Mesenchymal stem cell (in vitro differentiated cells and primary cell): Measurements from ENCODE around the gene DIS3L2.
A peak's percentile ranks its signal among the peaks of the same experiment; 100 is the strongest.
"Not testable (repeated sequence)": the region's sequence is repeated elsewhere in the genome, so short reads cannot be mapped to it uniquely, and the experiment has no call there.

ENCODE experiments used
- DNase-seq: peaks from one replicate; pipeline ENCODE4 v3.0.0-alpha.2; 2013
- H2AFZ ChIP-seq: one replicate; pipeline ENCODE4 v1.6.1; 2013; ENCODE audit warnings: low read depth, mild to moderate bottlenecking, control low read depth, inconsistent platforms, low read length, moderate library complexity
- H2AK5ac ChIP-seq: 2 replicates; pipeline ENCODE4 v1.6.1; 2013; ENCODE audit warnings: low read length, moderate library complexity, mild to moderate bottlenecking, inconsistent platforms; ENCODE audit not compliant: severe bottlenecking
- H2BK120ac ChIP-seq: one replicate; pipeline ENCODE4 v1.6.1; 2013; ENCODE audit warnings: low read depth, mild to moderate bottlenecking, inconsistent platforms, low read length, moderate library complexity
- H2BK12ac ChIP-seq, 2 experiments: one replicate each; pipeline ENCODE4 v1.6.1; 2013; ENCODE audit warnings: inconsistent platforms in 2 of 2, low read length in 2 of 2, mild to moderate bottlenecking in 2 of 2, moderate library complexity in 2 of 2, control low read depth in 1 of 2
- H2BK15ac ChIP-seq: one replicate; pipeline ENCODE4 v1.6.1; 2013; ENCODE audit warnings: mild to moderate bottlenecking, low read depth, inconsistent platforms; ENCODE audit not compliant: poor library complexity, severe bottlenecking
- H2BK5ac ChIP-seq: 2 replicates; pipeline ENCODE4 v1.6.1; 2013; ENCODE audit warnings: low read depth, mild to moderate bottlenecking, low read length, control low read depth, inconsistent platforms; ENCODE audit not compliant: poor library complexity, severe bottlenecking
- H3K14ac ChIP-seq, 2 experiments: one replicate each; pipeline ENCODE4 v1.6.1; 2013; ENCODE audit warnings: inconsistent platforms in 2 of 2, low read length in 2 of 2, control low read depth in 1 of 2, mild to moderate bottlenecking in 1 of 2, moderate library complexity in 1 of 2
- H3K18ac ChIP-seq, 2 experiments: one replicate each; pipeline ENCODE4 v1.6.1; 2013; ENCODE audit warnings: inconsistent platforms in 2 of 2, low read length in 2 of 2, control low read depth in 1 of 2, low read depth in 1 of 2, mild to moderate bottlenecking in 1 of 2
- H3K23ac ChIP-seq, 2 experiments: one replicate each; pipeline ENCODE4 v1.6.1; 2013; ENCODE audit warnings: inconsistent platforms in 2 of 2, low read length in 2 of 2, mild to moderate bottlenecking in 2 of 2, moderate library complexity in 2 of 2, control low read depth in 1 of 2
- H3K27ac ChIP-seq: 2 replicates; pipeline ENCODE4 v1.5.1; 2013; ENCODE audit warnings: mild to moderate bottlenecking, moderate library complexity, low read length, control low read depth, inconsistent platforms; ENCODE audit not compliant: poor library complexity, severe bottlenecking
- H3K27me3 ChIP-seq, 2 experiments: 2 replicates each; pipeline versions ENCODE4 v1.6.1 to v1.7.0; 2013; ENCODE audit warnings: low read length in 2 of 2, mild to moderate bottlenecking in 2 of 2, moderate library complexity in 2 of 2, control low read depth in 1 of 2, inconsistent platforms in 1 of 2; ENCODE audit not compliant: control insufficient read depth in 1 of 2, insufficient read depth in 1 of 2
- H3K36me3 ChIP-seq, 2 experiments: 2 replicates each; pipeline versions ENCODE4 v1.6.1 to v1.7.0; 2013; ENCODE audit warnings: low read length in 2 of 2, control low read depth in 1 of 2, inconsistent platforms in 1 of 2, low read depth in 1 of 2, mild to moderate bottlenecking in 1 of 2; ENCODE audit not compliant: insufficient read depth in 2 of 2, control insufficient read depth in 1 of 2
- H3K4ac ChIP-seq, 2 experiments: one replicate each; pipeline ENCODE4 v1.6.1; 2013; ENCODE audit warnings: inconsistent platforms in 2 of 2, low read length in 2 of 2, mild to moderate bottlenecking in 2 of 2, moderate library complexity in 2 of 2, control low read depth in 1 of 2, low read depth in 1 of 2
- H3K4me1 ChIP-seq: 2 replicates; pipeline ENCODE4 v1.6.1; 2013; ENCODE audit warnings: low read depth, low read length, control low read depth; ENCODE audit not compliant: control insufficient read depth, insufficient read depth
- H3K4me2 ChIP-seq: 2 replicates; pipeline ENCODE4 v1.6.1; 2013; ENCODE audit warnings: low read length, mild to moderate bottlenecking, inconsistent platforms; ENCODE audit not compliant: poor library complexity, severe bottlenecking
- H3K4me3 ChIP-seq, 2 experiments: 2 replicates each; pipeline versions ENCODE4 v1.5.1 to v1.7.0; 2013; ENCODE audit warnings: low read length in 2 of 2, mild to moderate bottlenecking in 2 of 2, control low read depth in 1 of 2, low read depth in 1 of 2; ENCODE audit not compliant: insufficient read depth in 1 of 2
- H3K79me1 ChIP-seq: replicated peaks from 2 replicates; pipeline ENCODE4 v1.6.1; 2013; ENCODE audit warnings: mild to moderate bottlenecking, control low read depth, low read length, inconsistent platforms; ENCODE audit not compliant: poor library complexity, severe bottlenecking
- H3K9ac ChIP-seq: 2 replicates; pipeline ENCODE4 v1.7.0; 2013; ENCODE audit warnings: mild to moderate bottlenecking, low read length, moderate library complexity
- H3K9me3 ChIP-seq: 2 replicates; pipeline ENCODE4 v1.7.0; 2013; ENCODE audit warnings: mild to moderate bottlenecking, low read length; ENCODE audit not compliant: control insufficient read depth
- H4K8ac ChIP-seq: one replicate; pipeline ENCODE4 v1.6.1; 2013; ENCODE audit warnings: inconsistent platforms, mild to moderate bottlenecking, low read length, moderate library complexity
- H4K91ac ChIP-seq: one replicate; pipeline ENCODE4 v1.6.1; 2013; ENCODE audit warnings: mild to moderate bottlenecking, low read length, inconsistent platforms
- WGBS: methylation state at CpG from one replicate; pipeline ENCODE4 v1.1.7; 2013; ENCODE audit warnings: mixed read lengths; 5-methylcytosine and 5-hydroxymethylcytosine counted together

Gene DIS3L2

DNA sequence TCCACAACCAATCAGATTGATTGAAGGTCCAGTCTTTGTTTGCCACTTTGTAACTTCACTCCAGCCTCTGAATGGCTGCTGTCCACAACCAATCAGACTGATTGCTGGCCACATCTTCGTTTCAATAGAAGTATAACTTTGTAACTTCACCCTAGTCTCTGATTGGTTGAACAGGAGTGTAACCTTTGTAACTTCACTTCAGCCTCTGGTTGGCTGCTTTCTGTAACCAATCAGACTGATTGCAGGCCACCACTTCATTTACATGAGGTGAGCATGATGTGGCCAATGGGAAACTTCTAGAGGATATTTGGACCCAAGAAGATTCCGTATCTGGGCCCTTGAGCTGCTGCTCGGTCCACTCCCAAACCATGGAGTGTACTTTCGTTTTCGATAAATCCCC, 400.1 kb downstream of the DIS3L2 start:
- WGBS, result 91% methylated on average over 4 of the region's 5 CpGs

DNA sequence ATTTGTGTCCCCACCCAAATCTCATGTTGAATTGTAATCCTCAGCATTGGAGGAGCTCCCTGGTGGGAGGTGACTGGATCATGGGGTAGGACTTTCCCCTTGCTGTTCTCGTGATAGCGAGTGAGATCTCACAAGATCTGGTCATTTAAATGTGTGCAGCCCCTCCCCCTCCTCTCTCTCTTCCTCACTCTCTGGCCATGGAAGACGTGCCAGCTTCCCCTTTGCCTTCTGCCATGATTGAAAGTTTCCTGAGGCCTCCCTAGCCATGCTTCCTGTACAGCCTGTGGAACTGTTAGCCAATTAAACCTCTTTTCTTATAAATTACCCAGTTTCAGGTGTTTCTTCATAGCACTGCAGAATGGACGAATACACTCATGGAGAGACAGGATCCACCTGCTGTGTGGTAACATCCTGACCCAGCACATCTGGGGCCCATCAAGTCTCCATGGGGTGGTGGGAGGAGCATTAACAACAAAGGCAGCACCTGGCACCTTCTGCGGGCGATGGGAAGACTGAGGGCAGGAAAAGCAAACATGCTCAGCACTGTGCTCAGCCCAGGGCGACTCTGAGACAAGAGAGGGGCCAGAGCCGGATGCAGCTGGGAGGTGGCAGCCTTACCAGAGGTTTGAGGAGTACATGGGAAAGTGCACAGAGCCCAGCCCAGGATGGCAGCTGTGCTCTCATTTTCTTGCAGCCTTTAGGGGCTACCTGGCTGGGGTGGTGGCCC, 400.8 kb downstream of the DIS3L2 start:
- no peaks in the 10 kb centered on the region for H3K79me1 ChIP-seq
- H3K14ac ChIP-seq, result no peak overlapping the region
- DNase-seq, result no peak
- H3K18ac ChIP-seq, result no peak overlapping the region
- H3K4ac ChIP-seq, result no peak overlapping the region
- no peak overlapping the region for H3K4me3 ChIP-seq
- H2BK15ac ChIP-seq, result no peak overlapping the region
- H3K27ac ChIP-seq, result no peak overlapping the region
- no peaks in the 10 kb centered on the region for H3K36me3 ChIP-seq
- 85% methylated on average over 8 of the region's 8 CpGs for WGBS
- H2AFZ ChIP-seq, result no peak overlapping the region
- H2BK5ac ChIP-seq, result no peak overlapping the region
- peaks cover 0 to 4% of the 10 kb centered on the region in 2 experiments for H3K27me3 ChIP-seq
- H2BK120ac ChIP-seq, result no peak overlapping the region
- H2AK5ac ChIP-seq, result no peak overlapping the region
- H4K91ac ChIP-seq, result no peak overlapping the region
- H3K4me2 ChIP-seq, result no peak overlapping the region
- H3K23ac ChIP-seq, result no peak overlapping the region
- H2BK12ac ChIP-seq, result no peak overlapping the region
- no peak overlapping the region for H3K9ac ChIP-seq
- no peak overlapping the region for H4K8ac ChIP-seq
- H3K9me3 ChIP-seq, result no peaks in the 10 kb centered on the region
- H3K4me1 ChIP-seq, result peaks cover 26% of the 10 kb centered on the region

More for the DNA sequence above, 400.1 kb downstream of the DIS3L2 start:
- H3K4me2 ChIP-seq, result no peak overlapping the region
- no peak overlapping the region for H3K27ac ChIP-seq
- H3K27me3 ChIP-seq, result no peaks in the 10 kb centered on the region
- no peak overlapping the region for H3K14ac ChIP-seq
- H2AFZ ChIP-seq, result no peak overlapping the region
- no peak overlapping the region for H2AK5ac ChIP-seq
- H2BK120ac ChIP-seq, result no peak overlapping the region
- H2BK15ac ChIP-seq, result no peak overlapping the region
- no peaks in the 10 kb centered on the region for H3K36me3 ChIP-seq
- H3K4me1 ChIP-seq, result peaks cover 26% of the 10 kb centered on the region
- DNase-seq, result no peak
- no peak overlapping the region for H3K4ac ChIP-seq
- no peak overlapping the region for H3K9ac ChIP-seq
- H4K8ac ChIP-seq, result no peak overlapping the region
- H3K23ac ChIP-seq, result no peak overlapping the region
- H2BK5ac ChIP-seq, result no peak overlapping the region
- no peak overlapping the region for H4K91ac ChIP-seq
- H3K79me1 ChIP-seq, result no peaks in the 10 kb centered on the region
- no peaks in the 10 kb centered on the region for H3K9me3 ChIP-seq
- H3K4me3 ChIP-seq, result no peak overlapping the region
- H3K18ac ChIP-seq, result no peak overlapping the region
- H2BK12ac ChIP-seq, result no peak overlapping the region

DNA sequence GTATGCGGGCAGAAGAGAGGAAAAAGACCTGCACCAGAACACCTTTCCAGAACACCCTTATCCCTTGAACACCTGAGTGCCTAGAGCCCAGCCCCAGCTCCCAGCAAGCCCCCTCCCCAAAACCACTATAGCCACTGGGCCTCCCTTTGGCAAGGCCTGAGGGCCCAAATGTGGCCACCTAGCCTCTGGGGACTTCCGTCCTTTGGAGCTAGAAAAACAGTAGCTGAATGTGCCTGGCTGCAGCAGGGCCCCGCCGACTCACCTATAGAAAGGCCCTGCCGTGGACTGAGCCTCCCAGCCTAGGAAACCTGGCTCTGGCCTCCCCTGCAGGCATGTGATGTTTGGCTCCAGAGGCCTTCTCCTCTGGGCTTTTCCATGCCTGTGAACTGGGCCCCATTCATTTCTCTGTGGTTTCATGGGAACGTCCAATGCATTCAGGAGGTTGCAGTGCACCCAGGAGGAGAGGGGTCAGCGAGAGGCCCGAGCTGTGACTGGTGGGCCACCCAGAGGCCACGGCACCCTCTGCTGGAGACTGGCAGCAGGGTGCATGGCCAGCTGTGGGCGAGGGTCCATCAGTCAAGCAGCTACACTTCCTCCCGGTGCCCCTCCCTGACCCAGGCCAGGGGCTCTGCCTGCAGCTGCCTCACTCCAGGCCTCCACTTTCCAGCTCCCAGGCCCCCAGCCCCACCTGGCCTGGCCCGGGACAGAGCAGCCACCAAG, 401.7 kb downstream of the DIS3L2 start:
- not testable (repeated sequence) for H3K4me3 ChIP-seq, H3K36me3 ChIP-seq, H3K4me2 ChIP-seq, H2BK120ac ChIP-seq, H2BK15ac ChIP-seq, H3K27ac ChIP-seq, H2BK12ac ChIP-seq, H3K14ac ChIP-seq, H3K9me3 ChIP-seq, DNase-seq, H2AK5ac ChIP-seq, H3K23ac ChIP-seq, H2BK5ac ChIP-seq, H3K79me1 ChIP-seq, H3K27me3 ChIP-seq, H3K4ac ChIP-seq
- Histone ChIP-seq H3K9ac (peak overlapping the region; percentile 65), H3K4me1 (peaks cover 30% of the 10 kb centered on the region), H2AFZ (peak overlapping the region; percentile 83), H3K18ac (peak overlapping the region in 1 of 2 experiments; percentile 50), H4K91ac (peak overlapping the region; percentile 71), H4K8ac (peak overlapping the region; percentile 91)
- WGBS, result 80% methylated on average over 12 of the region's 12 CpGs
